HEK293T (cell line): Measurements from ENCODE around the gene ADAMTS10.

Experiments
- BHLHE40 ChIP-seq: fragments of 450-650 bp; IDR thresholded peaks from 2 replicates; pipeline ENCODE4 v1.6.1; 2016; ENCODE audit warnings: mild to moderate bottlenecking, moderate library complexity, borderline replicate concordance
- FOXA1 ChIP-seq: fragments of 450-650 bp; IDR thresholded peaks from 2 replicates; pipeline ENCODE4 v1.6.1; 2016; ENCODE audit warnings: mild to moderate bottlenecking
- FOXK2 ChIP-seq: fragments of 450-650 bp; IDR thresholded peaks from 2 replicates; pipeline ENCODE4 v1.6.1; 2016; ENCODE audit warnings: mild to moderate bottlenecking
- FOXM1 ChIP-seq: fragments of 450-650 bp; IDR thresholded peaks from 2 replicates; pipeline ENCODE4 v1.6.1; 2017; ENCODE audit warnings: mild to moderate bottlenecking, borderline replicate concordance
- HDGF ChIP-seq: fragments of 450-650 bp; IDR thresholded peaks from 2 replicates; pipeline ENCODE4 v1.6.1; 2017; ENCODE audit warnings: antibody characterized with exemption, borderline replicate concordance
- LEF1 ChIP-seq: fragments of 450-650 bp; IDR thresholded peaks from 2 replicates; pipeline ENCODE4 v1.6.1; 2017; ENCODE audit warnings: mild to moderate bottlenecking, borderline replicate concordance
- NFRKB ChIP-seq: fragments of 450-650 bp; IDR thresholded peaks from 2 replicates; pipeline ENCODE4 v1.6.1; 2016; ENCODE audit warnings: mild to moderate bottlenecking, moderate library complexity
- SP1 ChIP-seq: fragments of 450-650 bp; IDR thresholded peaks from 2 replicates; pipeline ENCODE4 v1.6.1; 2017
- ZNF384 ChIP-seq: fragments of 450-650 bp; IDR thresholded peaks from 2 replicates; pipeline ENCODE4 v1.6.1; 2016

DNA sequence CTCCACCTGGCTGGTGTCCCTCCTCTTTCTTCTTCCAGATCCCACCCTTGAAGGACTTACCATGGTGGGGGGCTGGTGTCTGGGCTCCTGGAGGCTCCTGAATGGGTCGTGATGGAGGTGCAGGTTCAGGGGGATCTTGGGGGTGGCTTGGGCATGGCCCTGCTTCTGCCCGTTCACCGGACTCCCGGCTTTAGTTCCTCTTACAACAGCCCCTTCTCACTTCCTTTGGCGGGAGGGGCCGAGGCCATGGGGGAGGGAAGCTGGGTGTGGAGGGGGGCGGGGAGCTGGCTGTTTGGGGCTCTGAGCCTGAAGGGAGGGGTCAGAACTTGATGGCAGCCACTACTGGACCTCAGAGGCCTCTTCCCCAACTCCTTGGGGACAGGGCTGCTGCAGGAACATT is 33.3 kb downstream of the ADAMTS10 start, which contains the start of gene MYO1F:
- TF ChIP-seq NFRKB (no peak), HDGF (no peak), SP1 (no peak), ZNF384 (no peak), FOXM1 (no peak), FOXA1 (no peak), LEF1 (no peak), FOXK2 (no peak), BHLHE40 (no peak)
